Non-pigmented ciliary epithelial cell (primary cell): ENCODE measurements around the gene COMT.

Experiments used
- DNase-seq: peaks from one replicate; pipeline ENCODE4 v3.0.0-alpha.2; 2010; ENCODE audit warnings: low read depth

Gene COMT

GRCh38 chr22:19957445-19957844 is 15.9 kb downstream of the COMT start:
- DNase-seq: no peak

GRCh38 chr22:19958083-19959042 is 16.8 kb downstream of the COMT start:
- DNase-seq: no peak

GRCh38 chr22:19959043-19959586 is 17.5 kb downstream of the COMT start:
- no peak for DNase-seq

GRCh38 chr22:19959587-19960490 is 18.3 kb downstream of the COMT start:
- DNase-seq: no peak

- no peak for DNase-seq
Measured at GRCh38 chr22:19960491-19961200, 19.1 kb downstream of the COMT start.

GRCh38 chr22:19961201-19961580 is 19.6 kb downstream of the COMT start:
- DNase-seq: no peak

- no peak for DNase-seq
Measured at GRCh38 chr22:19961868-19962245, 20.3 kb downstream of the COMT start.

GRCh38 chr22:19962246-19962908 is 20.8 kb downstream of the COMT start:
- DNase-seq: no peak

- no peak for DNase-seq
Measured at GRCh38 chr22:19962909-19963806, 21.6 kb downstream of the COMT start.

GRCh38 chr22:19963863-19964642 is 22.5 kb downstream of the COMT start:
- no peak for DNase-seq

- no peak for DNase-seq
Measured at GRCh38 chr22:19964701-19965386, 23.3 kb downstream of the COMT start.

- DNase-seq: no peak
Measured at GRCh38 chr22:19965771-19966709, 24.5 kb downstream of the COMT start.

GRCh38 chr22:19966908-19967750 is 25.6 kb downstream of the COMT start:
- no peak for DNase-seq

GRCh38 chr22:19967850-19968449 is 26.4 kb downstream of the COMT start:
- no peak for DNase-seq

- no peak for DNase-seq
Measured at GRCh38 chr22:19968450-19968891, 26.9 kb downstream of the COMT start.
